ENCODE results near the gene NAP1L4. TPM values are rescaled to one million over a fixed set of nuclear protein-coding genes. Genes with fewer than 3 reads are reported as not detected.
A peak's percentile ranks its signal among the peaks of the same experiment; 100 is the strongest.

The NAP1L4 gene
- total and polyA plus RNA-seq, 2 of the 8 experiments (the other 6 are each of a cell fraction or from before 2014, with no cell fraction given), result 75.8 to 194 TPM

GRCh38 chr11:3021125-3021524, 29.0 kb upstream of the NAP1L4 start:
- Histone ChIP-seq H3K27ac (ENCODE audit: low read depth, low read length) (no peak overlapping the region), H4K5ac (ENCODE audit: insufficient read length, low read depth, low read length) (no peak overlapping the region), H4K20me1 (replicated peaks in 1 of 2; ENCODE audit: control insufficient read depth in 1 of 2, insufficient read depth in 2 of 2, low read length in 2 of 2) (peaks cover 2 to 22% of the 10 kb centered on the region in 2 experiments), H3K4me2 (ENCODE audit: insufficient read depth in 1 of 2, low read depth in 2 of 2, low read length in 2 of 2) (no peak overlapping the region), H3K4me3 (ENCODE audit: extremely low read depth in 1 of 4, insufficient read depth in 2 of 4, low read depth in 3 of 4, low read length in 4 of 4) (no peak overlapping the region), H3K4me1 (replicated peaks in 1 of 4; ENCODE audit: control insufficient read depth in 3 of 4, insufficient read depth in 4 of 4, low read length in 3 of 4) (no peaks in the 10 kb centered on the region), H3K23ac (ENCODE audit: insufficient read length) (no peak overlapping the region), H3K9ac (replicated peaks in 1 of 4; ENCODE audit: extremely low read depth in 1 of 4, low read depth in 3 of 4, low read length in 3 of 4) (no peak overlapping the region), H3K36me3 (ENCODE audit: control insufficient read depth in 2 of 4, insufficient read depth in 4 of 4, low read length in 3 of 4) (peaks cover 21 to 57% (median 34%) of the 10 kb centered on the region in 4 experiments), H3K27me3 (replicated peaks in 1 of 4; ENCODE audit: control insufficient read depth in 3 of 4, extremely low read depth in 1 of 4, insufficient read depth in 3 of 4, low read length in 3 of 4) (no peaks in the 10 kb centered on the region), H4K91ac (replicated peaks; ENCODE audit: insufficient read length, low read length) (no peak overlapping the region), H2BK20ac (ENCODE audit: low read length) (no peak overlapping the region), H2BK120ac (replicated peaks; ENCODE audit: low read depth, low read length) (no peak overlapping the region), H2AFZ (ENCODE audit: low read length) (no peak overlapping the region), H3K9me3 (ENCODE audit: insufficient read depth in 2 of 2, low read depth in 1 of 2, low read length in 1 of 2) (no peaks in the 10 kb centered on the region), H2AK5ac (ENCODE audit: low read depth, low read length) (no peak overlapping the region), H2BK15ac (ENCODE audit: low read length) (no peak overlapping the region), H3K14ac (ENCODE audit: insufficient read length) (no peak overlapping the region), H3K79me2 (ENCODE audit: control insufficient read depth in 1 of 2, insufficient read depth in 2 of 2, low read length in 2 of 2) (no peaks in the 10 kb centered on the region), H3K23me2 (ENCODE audit: low read depth, low read length) (no peaks in the 10 kb centered on the region), H2BK12ac (ENCODE audit: low read depth, low read length) (no peak overlapping the region), H4K8ac (ENCODE audit: extremely low read depth, insufficient read depth, low read length) (no peak overlapping the region), H3K79me1 (ENCODE audit: low read depth, low read length) (no peaks in the 10 kb centered on the region), H3K56ac (replicated peaks; ENCODE audit: insufficient read length, low read depth, low read length) (no peak overlapping the region), H3K18ac (ENCODE audit: extremely low read depth, low read length) (no peak overlapping the region), H2BK5ac (ENCODE audit: low read depth, low read length) (no peak overlapping the region), H3K4ac (replicated peaks; ENCODE audit: insufficient read length, low read depth, low read length) (no peak overlapping the region)
- peak; percentile 87 for FAIRE-seq
- DNase-seq (ENCODE audit: low read depth in 1 of 2, low spot score in 2 of 2), result no peak
- peak; percentile 72 to 79 for TF ChIP-seq RAD21 (IDR thresholded peaks at IDR 0.05 in 1 of 2, conservative IDR thresholded peaks at IDR 0.05 in 1 of 2; ENCODE audit: low read depth in 2 of 2, low read length in 2 of 2)
- no peak for TF ChIP-seq MAFK (IDR thresholded peaks at IDR 0.05; ENCODE audit: low read depth, low read length)
- TF ChIP-seq CEBPB (IDR thresholded peaks at IDR 0.05; ENCODE audit: low read depth, low read length), result no peak
- TF ChIP-seq CTCF (IDR thresholded peaks at IDR 0.05; ENCODE audit: control extremely low read depth in 1 of 3, insufficient read depth in 1 of 3, low read depth in 1 of 3, low read length in 3 of 3), result peak; percentile 57 to 82 (median 78)
- CTCF ChIA-PET (ENCODE audit: partially characterized antibody), result interaction anchor here (0.5 to 9.2 kb wide), 26 partner anchors 9 to 189 kb away, joined by 3 to 66 read pairs (median 5); partner anchors contain the start of gene PHLDA2
- WGBS, 2 experiments (ENCODE audit: extremely low coverage in 1 of 2, insufficient coverage in 1 of 2, insufficient read length in 1 of 2, insufficient replicate concordance in 2 of 2, low coverage in 1 of 2, low lambda C conversion rate in 2 of 2, missing lambda C conversion rate in 1 of 2), result 80% methylated on average over 4 of the region's 4 CpGs; no CpG with 5 or more reads in 1 of the 2 experiments
- POLR2A ChIA-PET (ENCODE audit: partially characterized antibody), result interaction anchor here (0.8 to 1.4 kb wide), 5 partner anchors 9 to 46 kb away, joined by 3 to 5 read pairs (median 3); no protein-coding TSS in a partner anchor

Data from H1 (cell line).